ENCODE measurements around the gene MMP24.

DNA sequence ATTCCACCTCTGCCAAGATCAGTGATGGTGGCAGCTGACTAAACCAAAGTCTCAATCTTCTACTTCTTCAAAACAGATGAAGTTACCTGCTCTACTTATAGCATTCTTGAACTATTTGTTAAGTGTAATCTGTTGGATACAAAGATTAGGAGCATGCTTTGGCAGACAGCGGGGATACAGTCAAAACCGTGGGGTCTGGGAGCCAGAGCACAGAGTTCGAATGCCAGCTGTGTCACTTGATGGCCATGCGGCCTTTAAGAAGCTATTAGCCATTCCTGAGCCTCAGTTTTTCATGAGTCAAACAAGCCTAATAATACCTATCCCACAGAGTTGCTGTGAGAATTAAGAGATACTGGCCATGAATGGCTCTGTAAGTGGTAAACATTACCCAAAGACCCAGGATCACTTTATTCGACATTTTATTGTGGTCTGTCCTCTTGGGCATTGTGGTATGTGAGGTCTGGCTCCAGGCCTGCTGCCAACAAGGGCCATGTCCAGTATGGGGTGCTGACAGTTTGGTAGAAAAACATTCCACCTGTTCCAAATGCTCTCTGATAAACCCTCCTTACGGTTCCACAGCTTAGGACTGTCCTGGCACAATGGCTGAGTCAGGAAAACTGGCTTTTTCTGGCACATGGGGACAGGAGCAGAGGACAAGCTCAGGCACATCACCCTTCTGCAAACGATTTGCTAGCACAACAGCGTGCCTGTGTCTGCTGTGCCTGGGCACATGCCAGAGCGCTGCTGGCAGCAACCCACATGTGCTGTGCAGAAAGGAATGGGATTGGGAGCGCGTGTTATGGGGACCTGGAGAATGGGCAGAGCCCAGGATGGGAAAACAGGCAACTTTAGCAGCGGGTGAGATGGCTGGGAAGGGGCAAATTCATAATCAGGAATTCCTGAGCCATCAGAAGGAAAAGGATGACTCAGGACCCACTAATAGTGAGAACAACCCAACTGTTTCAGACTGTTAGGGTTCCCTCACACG is 81.5 kb downstream of the MMP24 start:
- TF ChIP-seq, protein P1, sequence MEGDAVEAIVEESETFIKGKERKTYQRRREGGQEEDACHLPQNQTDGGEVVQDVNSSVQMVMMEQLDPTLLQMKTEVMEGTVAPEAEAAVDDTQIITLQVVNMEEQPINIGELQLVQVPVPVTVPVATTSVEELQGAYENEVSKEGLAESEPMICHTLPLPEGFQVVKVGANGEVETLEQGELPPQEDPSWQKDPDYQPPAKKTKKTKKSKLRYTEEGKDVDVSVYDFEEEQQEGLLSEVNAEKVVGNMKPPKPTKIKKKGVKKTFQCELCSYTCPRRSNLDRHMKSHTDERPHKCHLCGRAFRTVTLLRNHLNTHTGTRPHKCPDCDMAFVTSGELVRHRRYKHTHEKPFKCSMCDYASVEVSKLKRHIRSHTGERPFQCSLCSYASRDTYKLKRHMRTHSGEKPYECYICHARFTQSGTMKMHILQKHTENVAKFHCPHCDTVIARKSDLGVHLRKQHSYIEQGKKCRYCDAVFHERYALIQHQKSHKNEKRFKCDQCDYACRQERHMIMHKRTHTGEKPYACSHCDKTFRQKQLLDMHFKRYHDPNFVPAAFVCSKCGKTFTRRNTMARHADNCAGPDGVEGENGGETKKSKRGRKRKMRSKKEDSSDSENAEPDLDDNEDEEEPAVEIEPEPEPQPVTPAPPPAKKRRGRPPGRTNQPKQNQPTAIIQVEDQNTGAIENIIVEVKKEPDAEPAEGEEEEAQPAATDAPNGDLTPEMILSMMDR (IDR thresholded peaks at IDR 0.05) = no peak
- TF ChIP-seq POLR2A (IDR thresholded peaks at IDR 0.05) = peak; percentile 38

Measured in right lobe of liver (tissue), 4 donors.